Thymus (tissue), 11 donors: ENCODE results near the gene CCDC61. TPM values are rescaled to one million over a fixed set of nuclear protein-coding genes. Genes with fewer than 3 reads are reported as not detected.

Experiments
- DNase-seq, 9 donors: peaks; one replicate each; pipeline ENCODE4 v3.0.0-alpha.2; 2013; ENCODE audit warnings: low spot score in 9 of 9, low read depth in 6 of 9, missing footprints in 1 of 9
- H3K27ac ChIP-seq, 2 donors: one replicate each; pipeline ENCODE4 v1.5.1; 2013; ENCODE audit warnings: control low read depth in 1 of 2, low read depth in 1 of 2, low read length in 1 of 2, mild to moderate bottlenecking in 1 of 2, moderate library complexity in 1 of 2
- H3K27me3 ChIP-seq, 2 donors: one replicate each; pipeline ENCODE4 v1.5.1; 2013; ENCODE audit warnings: low read length in 1 of 2; ENCODE audit not compliant: control insufficient read depth in 2 of 2, insufficient read depth in 1 of 2
- H3K36me3 ChIP-seq, 2 donors: one replicate each; pipeline ENCODE4 v1.5.1; 2013; ENCODE audit warnings: low read length in 1 of 2, mild to moderate bottlenecking in 1 of 2, moderate library complexity in 1 of 2; ENCODE audit not compliant: control insufficient read depth in 2 of 2, insufficient read depth in 2 of 2
- H3K4me1 ChIP-seq, 2 donors: one replicate each; pipeline ENCODE4 v1.5.1; 2013; ENCODE audit warnings: low read length in 2 of 2; ENCODE audit not compliant: control insufficient read depth in 2 of 2, insufficient read depth in 2 of 2
- H3K4me3 ChIP-seq, 2 donors: one replicate each; pipeline ENCODE4 v1.5.1; 2013; ENCODE audit warnings: low read length in 2 of 2, control low read depth in 1 of 2, mild to moderate bottlenecking in 1 of 2
- H3K9me3 ChIP-seq, 2 donors: one replicate each; pipeline ENCODE4 v1.5.1; 2013; ENCODE audit warnings: low read length in 1 of 2, mild to moderate bottlenecking in 1 of 2; ENCODE audit not compliant: control insufficient read depth in 2 of 2, insufficient read depth in 1 of 2
- WGBS: extraction: QIAGEN DNeasy Blood & Tissue Kit; methylation state at CpG from one replicate; pipeline ENCODE4 v1.1.7; 2013; 5-methylcytosine and 5-hydroxymethylcytosine counted together
- polyA plus RNA-seq: library from polyadenylated mRNA; stranded (reverse); fragments of 200-250 nt; gene quantifications from one replicate; pipeline ENCODE4 v1.2.3, GENCODE V29; 2013
- total RNA-seq: library from RNA; stranded (reverse); fragments of 120-200 nt; gene quantifications from one replicate; pipeline ENCODE4 v1.2.4, GENCODE V29; 2013
- donor health status: healthy.

CCDC61 gene
- total and polyA plus RNA-seq, 2 donors, result 11.3 to 23.0 TPM

DNA sequence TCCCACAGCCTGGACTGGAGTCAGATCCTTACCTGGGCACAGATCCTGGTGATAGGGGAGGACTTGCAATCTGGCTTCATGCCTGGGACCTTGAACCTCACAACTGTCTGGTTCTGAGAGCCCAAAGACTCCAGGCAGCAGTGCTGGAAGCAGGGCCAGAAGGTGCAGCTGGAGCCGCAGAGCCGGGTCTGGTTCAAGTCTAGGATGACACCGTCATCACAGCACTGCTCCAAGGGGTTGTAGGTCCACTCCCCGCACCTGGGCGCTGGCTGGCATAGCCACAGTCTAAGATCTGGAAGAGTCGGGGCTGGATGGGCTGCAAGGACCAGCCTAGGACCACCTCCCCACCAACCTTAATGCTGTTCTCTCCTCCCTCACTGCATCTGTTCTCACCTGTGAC, 44.9 kb downstream of the CCDC61 start:
- Histone ChIP-seq H3K4me1 (peaks cover 0 to 2% of the 10 kb centered on the region in 2 donors), H3K36me3 (no peaks in the 10 kb centered on the region), H3K27ac (no peak overlapping the region), H3K9me3 (no peaks in the 10 kb centered on the region), H3K4me3 (no peak overlapping the region), H3K27me3 (peaks cover 0 to 7% of the 10 kb centered on the region in 2 donors)
- WGBS, result 97% methylated on average over 6 of the region's 6 CpGs
- no peak for DNase-seq

DNA sequence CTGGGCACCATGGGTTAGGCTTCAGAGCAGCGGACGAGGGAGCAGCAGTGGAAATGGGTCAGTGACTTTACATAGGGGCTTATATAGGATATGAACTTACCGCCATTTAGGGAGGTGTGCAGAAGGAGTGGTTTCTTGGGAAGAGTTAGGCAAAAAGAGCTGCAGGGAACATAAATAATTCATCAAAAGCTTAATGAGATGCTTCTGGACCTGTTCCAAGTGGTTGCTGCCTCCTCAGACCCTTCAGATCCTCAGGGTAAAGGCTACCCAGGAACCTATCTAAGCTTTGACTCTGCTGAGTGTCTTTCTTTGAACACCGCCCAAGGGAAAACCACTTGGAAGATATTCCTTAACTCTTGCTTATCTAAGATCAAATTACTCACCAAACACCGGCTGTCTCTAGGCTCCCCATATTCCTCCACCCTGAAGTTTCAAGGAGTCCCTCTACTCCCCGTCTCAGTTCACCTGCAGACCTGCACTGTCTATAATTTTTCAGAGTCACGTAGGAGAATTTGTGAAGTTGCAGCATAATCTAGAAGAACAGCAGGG, 45.8 kb downstream of the CCDC61 start, which contains the start of gene IGFL4:
Gene IGFL4, minus strand, starts transcription at position 51 of the 549 bp plus-strand sequence. Its CDS starts 40 bp downstream, at position 11.
- WGBS, result 82% methylated on average over 7 of the region's 7 CpGs
- no peak within 1 kb of the TSS for H3K4me3 ChIP-seq
- H3K27me3 ChIP-seq, result peaks cover 0 to 7% of the 10 kb centered on the region in 2 donors
- H3K4me1 ChIP-seq, result peaks cover 0 to 2% of the 10 kb centered on the region in 2 donors
- H3K27ac ChIP-seq, result no peak within 1 kb of the TSS
- H3K9me3 ChIP-seq, result no peaks in the 10 kb centered on the region
- no peak for DNase-seq
- H3K36me3 ChIP-seq, result no peaks in the 10 kb centered on the region

DNA sequence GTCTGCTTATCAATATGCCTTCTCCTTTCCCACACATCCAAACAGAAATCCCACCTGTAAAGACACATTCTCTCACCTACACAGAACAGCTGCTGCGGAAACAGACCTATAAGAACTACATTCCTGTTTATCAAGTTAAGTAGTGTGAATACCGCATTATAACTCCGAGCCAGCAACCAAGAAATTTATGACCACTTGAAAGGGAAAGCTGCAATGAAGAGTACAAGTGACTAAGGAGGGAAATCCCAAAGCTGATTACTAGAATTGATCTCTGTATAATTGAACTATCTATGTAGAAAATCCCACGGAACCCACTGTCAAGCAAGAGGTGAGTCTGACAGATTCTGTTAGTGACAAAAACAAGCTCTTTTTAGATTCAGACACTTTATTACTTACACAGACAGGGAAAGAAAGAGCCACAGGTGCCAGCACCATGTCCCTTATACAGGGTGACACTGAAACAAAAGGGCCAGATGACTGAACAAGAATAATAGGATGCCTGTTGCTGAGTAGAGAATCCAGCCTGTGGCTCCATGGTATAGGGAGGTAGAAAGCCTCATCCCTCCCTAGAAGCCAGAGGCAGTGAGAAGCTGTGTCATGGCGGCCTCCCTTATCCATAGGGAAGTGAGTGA, 47.1 kb downstream of the CCDC61 start:
- peaks cover 0 to 2% of the 10 kb centered on the region in 2 donors for H3K4me1 ChIP-seq
- no peak overlapping the region for H3K27ac ChIP-seq
- no peaks in the 10 kb centered on the region for H3K36me3 ChIP-seq
- WGBS, result 92% methylated on average over 5 of the region's 5 CpGs
- H3K4me3 ChIP-seq, result no peak overlapping the region
- peaks cover 0 to 7% of the 10 kb centered on the region in 2 donors for H3K27me3 ChIP-seq
- no peaks in the 10 kb centered on the region for H3K9me3 ChIP-seq
- no peak for DNase-seq

DNA sequence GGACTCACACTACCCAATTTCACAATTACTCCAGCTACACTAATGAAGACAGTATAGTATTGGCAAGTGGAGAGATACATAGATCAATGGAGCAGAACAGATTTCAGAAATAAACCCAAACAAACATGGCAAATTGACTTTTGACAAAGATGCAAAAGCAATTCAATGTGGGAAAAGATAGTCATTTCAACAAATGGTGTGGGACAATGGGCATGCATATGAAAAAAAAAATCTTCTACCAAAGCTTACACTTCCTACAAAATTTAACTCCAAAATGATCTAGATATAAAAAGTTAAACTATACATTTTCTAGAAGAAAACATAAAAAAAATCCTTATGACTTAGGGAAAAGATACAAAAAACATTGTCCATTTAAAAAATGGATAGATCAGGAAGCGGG, 48.3 kb downstream of the CCDC61 start:
- H3K27me3 ChIP-seq, result peaks cover 0 to 7% of the 10 kb centered on the region in 2 donors
- no peaks in the 10 kb centered on the region for H3K9me3 ChIP-seq
- no peak overlapping the region for H3K4me3 ChIP-seq
- 94% methylated on average over 1 of the region's 1 CpG for WGBS
- DNase-seq, result no peak
- no peak overlapping the region for H3K27ac ChIP-seq
- peaks cover 0 to 2% of the 10 kb centered on the region in 2 donors for H3K4me1 ChIP-seq
- H3K36me3 ChIP-seq, result no peaks in the 10 kb centered on the region

DNA sequence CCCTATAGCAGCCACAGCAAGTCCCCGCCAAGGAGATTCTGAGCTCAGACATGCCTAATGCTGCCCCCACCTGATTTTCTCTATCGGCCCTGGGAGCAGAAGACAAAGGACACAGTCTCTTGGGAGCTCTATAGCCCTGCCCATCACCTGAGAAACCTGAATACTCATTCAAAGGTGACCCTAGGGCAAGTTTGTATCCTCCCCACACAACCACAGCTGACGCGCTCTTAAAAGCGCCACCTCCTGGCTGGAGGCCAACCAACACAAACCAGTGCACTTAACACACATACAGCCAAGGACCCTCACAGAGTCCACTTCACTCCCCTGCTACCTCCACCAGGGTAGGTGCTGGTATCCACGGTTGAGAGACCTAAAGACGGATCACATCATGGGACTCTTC, 54.3 kb downstream of the CCDC61 start:
- Histone ChIP-seq H3K27me3 (peaks cover 0 to 5% of the 10 kb centered on the region in 2 donors), H3K27ac (no peak overlapping the region), H3K9me3 (no peaks in the 10 kb centered on the region), H3K36me3 (no peaks in the 10 kb centered on the region), H3K4me1 (no peaks in the 10 kb centered on the region), H3K4me3 (no peak overlapping the region)
- 48% methylated on average over 7 of the region's 7 CpGs for WGBS
- no peak for DNase-seq

DNA sequence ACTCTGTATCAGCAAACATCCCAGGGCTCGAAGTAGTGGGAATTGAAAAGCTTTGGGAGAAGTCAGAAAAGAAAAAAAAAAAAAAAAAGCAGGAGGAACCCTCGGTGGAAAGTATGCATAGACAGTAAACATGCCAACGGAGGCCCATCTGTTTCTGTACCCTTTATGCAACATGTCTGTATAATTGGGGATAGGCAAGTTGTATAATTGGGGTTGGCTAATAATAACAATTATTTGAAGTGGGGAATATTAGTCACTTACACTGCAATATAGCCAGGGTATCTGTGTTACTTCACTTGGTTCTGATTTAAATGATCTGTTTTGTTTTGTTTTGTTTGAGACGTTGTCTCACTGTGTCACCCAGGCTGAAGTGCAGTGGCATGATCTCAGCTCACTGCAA, 57.6 kb downstream of the CCDC61 start:
- DNase-seq, result no peak
- Histone ChIP-seq H3K9me3 (no peaks in the 10 kb centered on the region), H3K36me3 (no peaks in the 10 kb centered on the region), H3K4me1 (no peaks in the 10 kb centered on the region), H3K27ac (no peak overlapping the region), H3K27me3 (peaks cover 0 to 5% of the 10 kb centered on the region in 2 donors), H3K4me3 (no peak overlapping the region)
- 71% methylated on average over 4 of the region's 4 CpGs for WGBS

DNA sequence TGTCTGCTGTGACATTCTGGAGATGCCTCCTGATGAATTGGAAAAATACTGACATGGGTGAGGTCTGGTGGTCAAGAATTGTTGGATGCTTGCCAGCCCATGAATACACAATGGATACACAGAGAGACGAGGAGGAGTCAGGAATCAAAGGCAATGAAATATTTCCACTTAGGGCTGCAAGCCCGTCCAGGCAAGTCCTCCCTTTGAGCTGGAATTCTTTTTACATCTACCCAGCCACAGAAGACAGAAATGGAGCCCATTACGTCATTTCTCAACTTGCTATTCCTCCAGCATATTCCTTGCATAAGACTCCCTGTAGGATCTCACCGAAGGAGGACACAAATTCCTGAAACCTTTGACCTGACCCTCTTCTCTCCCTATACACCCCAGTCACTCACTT, 61.3 kb downstream of the CCDC61 start:
- Histone ChIP-seq H3K9me3 (no peaks in the 10 kb centered on the region), H3K4me3 (no peak overlapping the region), H3K4me1 (no peaks in the 10 kb centered on the region), H3K27me3 (no peaks in the 10 kb centered on the region), H3K36me3 (no peaks in the 10 kb centered on the region), H3K27ac (no peak overlapping the region)
- 75% methylated on average over 4 of the region's 4 CpGs for WGBS
- no peak for DNase-seq

DNA sequence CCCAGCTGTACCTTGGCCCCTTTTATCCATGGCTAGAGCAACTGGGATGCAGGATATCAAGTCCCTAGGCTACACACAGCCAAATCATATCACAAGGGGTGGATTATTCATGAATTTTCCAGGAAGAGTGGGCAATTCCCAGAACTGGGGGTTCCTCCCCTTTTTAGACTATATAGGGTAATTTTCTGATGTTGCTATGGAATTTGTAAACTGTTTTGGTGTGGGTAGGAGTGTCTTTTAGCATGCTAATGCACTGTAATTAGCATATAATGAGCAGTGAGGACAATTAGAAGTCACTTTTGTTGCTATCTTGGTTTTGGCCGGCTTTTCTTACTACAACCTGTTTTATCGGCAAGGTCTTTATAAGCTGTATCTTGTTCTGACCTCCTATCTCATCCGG, 63.5 kb downstream of the CCDC61 start:
- no peaks in the 10 kb centered on the region for H3K27me3 ChIP-seq

DNA sequence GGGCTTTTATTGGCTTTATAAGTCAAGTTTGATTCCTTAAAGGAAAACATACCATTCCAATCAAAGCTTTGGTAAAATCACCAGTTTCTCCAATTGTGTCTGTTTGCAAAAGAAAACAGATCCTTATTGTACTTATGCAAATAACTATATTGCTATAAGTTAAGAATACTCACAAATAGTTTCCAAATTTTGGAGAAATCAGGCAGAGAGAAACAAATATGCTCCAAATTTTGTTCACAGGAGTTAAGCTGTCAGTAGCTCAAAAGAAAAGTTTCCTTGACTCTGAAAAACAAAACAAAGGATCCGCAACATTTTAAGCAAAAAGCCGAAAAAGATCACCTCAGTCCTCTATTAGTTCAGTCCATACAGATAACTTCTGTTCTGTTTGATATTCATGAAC, 64.7 kb downstream of the CCDC61 start:
- H3K4me1 ChIP-seq, result no peaks in the 10 kb centered on the region
- 91% methylated on average over 2 of the region's 2 CpGs for WGBS
- H3K36me3 ChIP-seq, result no peaks in the 10 kb centered on the region
- H3K27ac ChIP-seq, result no peak overlapping the region
- H3K27me3 ChIP-seq, result no peaks in the 10 kb centered on the region
- no peak overlapping the region for H3K4me3 ChIP-seq
- no peaks in the 10 kb centered on the region for H3K9me3 ChIP-seq
- DNase-seq, result no peak

More for the DNA sequence above, 63.5 kb downstream of the CCDC61 start:
- WGBS, result 98% methylated on average over 3 of the region's 3 CpGs
- no peak overlapping the region for H3K27ac ChIP-seq
- H3K4me3 ChIP-seq, result no peak overlapping the region
- H3K4me1 ChIP-seq, result no peaks in the 10 kb centered on the region
- H3K36me3 ChIP-seq, result no peaks in the 10 kb centered on the region
- no peaks in the 10 kb centered on the region for H3K9me3 ChIP-seq
- no peak for DNase-seq
